GM11168 (cell line): Measurements from ENCODE around the gene RELT.

Experiments used
- in situ Hi-C: fragments of 300-500 bp; cut with MboI; formaldehyde crosslinking; loops from one replicate; pipeline ENCODE4 v1.12.0; 2022; ENCODE audit warnings: low sequenced_read_pairs; ENCODE audit not compliant: unreplicated experiment

RELT gene

GRCh38 chr11:73401217-73401923 lies 25.2 kb downstream of the RELT start:
- in situ Hi-C loops, result loop anchor here (25.0 kb wide), 1 partner anchor 261 kb away; no protein-coding TSS in a partner anchor

GRCh38 chr11:73401924-73402833 lies 26.0 kb downstream of the RELT start:
- in situ Hi-C loops, result loop anchor here (25.0 kb wide), 1 partner anchor 260 kb away; no protein-coding TSS in a partner anchor

GRCh38 chr11:73402834-73403185 lies 26.6 kb downstream of the RELT start:
- in situ Hi-C loops, result loop anchor here (25.0 kb wide), 1 partner anchor 259 kb away; no protein-coding TSS in a partner anchor

- in situ Hi-C loops, result loop anchor here (25.0 kb wide), 1 partner anchor 259 kb away; no protein-coding TSS in a partner anchor
These were observed 27.3 kb downstream of the RELT start for GRCh38 chr11:73403541-73403940.

- in situ Hi-C loops, result loop anchor here (25.0 kb wide), 1 partner anchor 258 kb away; no protein-coding TSS in a partner anchor
These were observed 27.8 kb downstream of the RELT start for GRCh38 chr11:73404048-73404447.

GRCh38 chr11:73404506-73405145 lies 28.4 kb downstream of the RELT start:
- in situ Hi-C loops, result loop anchor here (25.0 kb wide), 1 partner anchor 258 kb away; no protein-coding TSS in a partner anchor

GRCh38 chr11:73405146-73405510 lies 28.9 kb downstream of the RELT start:
- in situ Hi-C loops, result loop anchor here (25.0 kb wide), 1 partner anchor 257 kb away; no protein-coding TSS in a partner anchor

GRCh38 chr11:73406131-73406530 lies 29.9 kb downstream of the RELT start:
- in situ Hi-C loops, result loop anchor here (25.0 kb wide), 1 partner anchor 256 kb away; no protein-coding TSS in a partner anchor

GRCh38 chr11:73406619-73407018 lies 30.4 kb downstream of the RELT start:
- in situ Hi-C loops, result loop anchor here (25.0 kb wide), 1 partner anchor 256 kb away; no protein-coding TSS in a partner anchor

- in situ Hi-C loops, result loop anchor here (25.0 kb wide), 1 partner anchor 253 kb away; no protein-coding TSS in a partner anchor
These were observed 33.2 kb downstream of the RELT start for GRCh38 chr11:73409431-73409830.

GRCh38 chr11:73410627-73411026 lies 34.4 kb downstream of the RELT start:
- in situ Hi-C loops, result loop anchor here (25.0 kb wide), 1 partner anchor 252 kb away; no protein-coding TSS in a partner anchor

- in situ Hi-C loops, result loop anchor here (25.0 kb wide), 1 partner anchor 251 kb away; no protein-coding TSS in a partner anchor
These were observed 34.8 kb downstream of the RELT start for GRCh38 chr11:73411031-73411430.

GRCh38 chr11:73412308-73412707 lies 36.1 kb downstream of the RELT start:
- in situ Hi-C loops, result loop anchor here (25.0 kb wide), 1 partner anchor 250 kb away; no protein-coding TSS in a partner anchor

GRCh38 chr11:73413256-73413655 lies 37.1 kb downstream of the RELT start:
- in situ Hi-C loops, result loop anchor here (25.0 kb wide), 1 partner anchor 249 kb away; no protein-coding TSS in a partner anchor

- in situ Hi-C loops, result loop anchor here (25.0 kb wide), 1 partner anchor 247 kb away; no protein-coding TSS in a partner anchor
These were observed 38.9 kb downstream of the RELT start for GRCh38 chr11:73414977-73415651.

- in situ Hi-C loops, result loop anchor here (25.0 kb wide), 1 partner anchor 246 kb away; no protein-coding TSS in a partner anchor
These were observed 39.8 kb downstream of the RELT start for GRCh38 chr11:73415854-73416615.

- in situ Hi-C loops, result loop anchor here (25.0 kb wide), 1 partner anchor 246 kb away; no protein-coding TSS in a partner anchor
These were observed 40.6 kb downstream of the RELT start for GRCh38 chr11:73416786-73417185.

GRCh38 chr11:73420136-73420535 lies 43.9 kb downstream of the RELT start:
- in situ Hi-C loops, result loop anchor here (25.0 kb wide), 1 partner anchor 242 kb away; no protein-coding TSS in a partner anchor
